K562 (cell line): Measurements from ENCODE around the gene HMGCLL1. TPM values are rescaled to one million over a fixed set of nuclear protein-coding genes. Genes with fewer than 3 reads are reported as not detected.

Source experiments
- ATAC-seq: fragments of 200-7000 bp; cut with Tn5 transposase; 3 replicates; pipeline ENCODE4 v1.9.1; 2020; ENCODE audit warnings: moderate library complexity
- BruUV-seq: library from RNA; stranded (reverse); fragments of 400-500 nt; replicated peaks from 2 replicates; lab custom pipeline; 2021; lab: Mats Ljungman, UMichigan
- CTCF ChIA-PET: fragments of 300-600 bp; formaldehyde crosslinking; extraction: SDS; loops from one replicate; lab custom pipeline; 2021; ENCODE audit warnings: low intra/inter-chr PET ratio; lab: Yijun Ruan, JAX
- POLR2A ChIA-PET: fragments of 300-600, 350-650 bp; sonication (Branson Sonifier 250); formaldehyde crosslinking; extraction: SDS; loops from one replicate; lab custom pipeline; 2021; ENCODE audit warnings: antibody characterized with exemption, inconsistent platforms; lab: Yijun Ruan, JAX
- DNase-seq, 4 experiments: peaks; one replicate each; pipeline versions ENCODE4 v3.0.0 to v3.0.0-alpha.2; 2011 to 2018; ENCODE audit warnings: low spot score in 3 of 4, mixed read lengths in 3 of 4; ENCODE audit errors: extremely low read depth in 1 of 4
- FAIRE-seq: peaks from 2 replicates; lab custom pipeline; 2011; peaks lifted over from hg19 to GRCh38; lab: Jason Lieb, UNC
- H2AFZ ChIP-seq: 2 replicates; pipeline ENCODE4 v1.6.0; 2011; ENCODE audit warnings: low read depth, low read length, control low read depth, inconsistent platforms
- H3K27ac ChIP-seq: fragments of 200-600 bp; 3 replicates; pipeline ENCODE4 v1.8.0; 2011; ENCODE audit warnings: low read depth, mild to moderate bottlenecking, control low read depth, inconsistent platforms, low read length, moderate library complexity, mixed read lengths; ENCODE audit errors: extremely low read depth
- H3K27me3 ChIP-seq, 2 experiments: fragments of 300-600 bp in 1 of 2; 2 replicates in 1 of 2; 3 replicates in 1 of 2; pipeline versions ENCODE4 v1.6.0 to v1.8.0; 2011; ENCODE audit warnings: inconsistent platforms in 2 of 2, low read length in 2 of 2, mild to moderate bottlenecking in 1 of 2, mixed read lengths in 1 of 2, moderate library complexity in 1 of 2; ENCODE audit not compliant: control insufficient read depth in 2 of 2, insufficient read depth in 2 of 2
- H3K36me3 ChIP-seq: fragments of 300-600 bp; 3 replicates; pipeline ENCODE4 v1.8.0; 2011; ENCODE audit warnings: mild to moderate bottlenecking, low read length, inconsistent platforms; ENCODE audit not compliant: control insufficient read depth, insufficient read depth
- H3K4me1 ChIP-seq, 2 experiments: fragments of 200-600 bp in 1 of 2; replicated peaks in 1 of 2; 2 replicates in 1 of 2; 3 replicates in 1 of 2; pipeline versions ENCODE4 v1.5.1 to v1.8.0; 2011; ENCODE audit warnings: inconsistent platforms in 2 of 2, low read length in 2 of 2, mild to moderate bottlenecking in 1 of 2, mixed read lengths in 1 of 2, moderate library complexity in 1 of 2; ENCODE audit not compliant: control insufficient read depth in 2 of 2, insufficient read depth in 2 of 2
- H3K4me2 ChIP-seq: 2 replicates; pipeline ENCODE4 v1.6.1; 2011; ENCODE audit warnings: low read length, control low read depth, inconsistent platforms, mixed read lengths; ENCODE audit not compliant: insufficient read depth
- H3K4me3 ChIP-seq: fragments of 200-600 bp; sonication (generic), shearing (Covaris generic); 2 replicates; pipeline ENCODE4 v1.5.1; 2016; ENCODE audit warnings: control low read depth, inconsistent platforms
- H3K79me2 ChIP-seq: fragments of 200-600 bp; 3 replicates; pipeline ENCODE4 v1.8.0; 2011; ENCODE audit warnings: low read length, inconsistent platforms; ENCODE audit not compliant: control insufficient read depth, insufficient read depth
- H3K9ac ChIP-seq, 2 experiments: 2 replicates each; pipeline versions ENCODE4 v1.6.0 to v1.6.1; 2011; ENCODE audit warnings: low read depth in 2 of 2, low read length in 2 of 2, control low read depth in 1 of 2, inconsistent platforms in 1 of 2, mild to moderate bottlenecking in 1 of 2, mixed read lengths in 1 of 2; ENCODE audit not compliant: insufficient read depth in 1 of 2
- H3K9me1 ChIP-seq: one replicate; pipeline ENCODE4 v1.6.0; 2011; ENCODE audit warnings: inconsistent platforms, mild to moderate bottlenecking, low read length, moderate library complexity; ENCODE audit not compliant: control insufficient read depth, insufficient read depth
- H3K9me3 ChIP-seq: replicated peaks from 2 replicates; pipeline ENCODE4 v1.5.1; 2011; ENCODE audit warnings: low read depth, low read length, inconsistent platforms; ENCODE audit not compliant: control insufficient read depth, insufficient read depth
- H4K20me1 ChIP-seq: replicated peaks from 2 replicates; pipeline ENCODE4 v1.6.1; 2011; ENCODE audit warnings: low read length, inconsistent platforms, mixed read lengths; ENCODE audit not compliant: control insufficient read depth, insufficient read depth
- COPS2 ChIP-seq: fragments of 450-650 bp; conservative IDR thresholded peaks from 2 replicates; pipeline ENCODE4 v1.6.1; 2016; ENCODE audit warnings: mild to moderate bottlenecking, moderate library complexity
- FOXJ3 ChIP-seq: sonication (generic); formaldehyde crosslinking; IDR thresholded peaks from 2 replicates; pipeline ENCODE4 v1.4.0; 2020; ENCODE audit warnings: mild to moderate bottlenecking, missing genetic modification reagents
- HNRNPL ChIP-seq: fragments of 200-400 bp; formaldehyde crosslinking; IDR thresholded peaks from 2 replicates; pipeline ENCODE4 v1.6.1; 2017; ENCODE audit warnings: low read depth, mild to moderate bottlenecking, low read length
- KAT8 ChIP-seq: fragments of 450-650 bp; IDR thresholded peaks from 2 replicates; pipeline ENCODE4 v1.6.1; 2016; ENCODE audit warnings: low read depth, mild to moderate bottlenecking
- MEF2A ChIP-seq: IDR thresholded peaks from 2 replicates; pipeline ENCODE4 v1.6.1; 2011; ENCODE audit warnings: low read depth, mild to moderate bottlenecking, low read length, moderate library complexity; ENCODE audit not compliant: control insufficient read depth
- NR2C1 ChIP-seq, 2 experiments: fragments of 450-650 bp; IDR thresholded peaks; 2 replicates each; pipeline ENCODE4 v1.6.1; 2017; ENCODE audit warnings: mild to moderate bottlenecking in 2 of 2, antibody characterized with exemption in 1 of 2, inconsistent platforms in 1 of 2, missing compliant biosample characterization in 1 of 2, missing genetic modification characterization in 1 of 2
- SLC30A9 ChIP-seq: fragments of 250-450 bp; sonication (Bioruptor Pico); IDR thresholded peaks from 2 replicates; pipeline ENCODE4 v1.8.0; 2022; ENCODE audit warnings: mild to moderate bottlenecking, moderate library complexity
- U2AF2 ChIP-seq: fragments of 200-400 bp; formaldehyde crosslinking; optimal IDR thresholded peaks from 2 replicates; pipeline ENCODE3; 2017; ENCODE audit warnings: low read depth, mild to moderate bottlenecking, low read length
- ZNF134 ChIP-seq: fragments of 250-450 bp; sonication (Bioruptor Pico); conservative IDR thresholded peaks from 2 replicates; pipeline ENCODE4 v1.4.0; 2020
- ZNF583 ChIP-seq: fragments of 250-450 bp; sonication (Bioruptor Pico); IDR thresholded peaks from 2 replicates; pipeline ENCODE4 v1.4.0; 2020
- WGBS: fragments of 100-300 bp; shearing (Covaris generic); methylation state at CpG from one replicate; pipeline ENCODE4 v1.1.6; 2016; ENCODE audit warnings: low coverage, mixed read lengths; ENCODE audit not compliant: insufficient coverage; ENCODE audit errors: missing lambda C conversion rate; 5-methylcytosine and 5-hydroxymethylcytosine counted together
- in situ Hi-C: fragments of 300-500 bp; cut with MboI; formaldehyde crosslinking; loops from 4 replicates; pipeline ENCODE4 v1.15.0; 2018; ENCODE audit warnings: inconsistent platforms, mixed read lengths
- intact Hi-C: fragments of 100-400 bp; cut with micrococcal nuclease; formaldehyde crosslinking; loops from 2 replicates; pipeline ENCODE4 v1.14.2; 2022
- polyA plus RNA-seq, 8 experiments: library from polyadenylated mRNA; depleted of rRNA in 4 of 8; stranded (reverse) in 5 of 8; unstranded in 3 of 8; fragments of >200 nt; fragmentation: Nextera tagmentation in 2 of 8; fragmentation: Illumina TruSeq in 1 of 8; extraction: Ambion mirVana in 2 of 8; extraction: Trizol in 1 of 8; gene quantifications; 2 replicates each; pipeline versions ENCODE4 v1.2.1 to v1.2.3, GENCODE V29; 2011 to 2014; ENCODE audit warnings: inconsistent platforms in 1 of 8, missing spikeins in 1 of 8
- total RNA-seq, 7 experiments: library from RNA; depleted of rRNA in 6 of 7; stranded (reverse); fragments of >200 nt in 6 of 7; fragmentation: Illumina TruSeq in 2 of 7; extraction: Trizol in 2 of 7; gene quantifications; 2 replicates each; pipeline versions ENCODE4 v1.2.1 to v1.2.3, GENCODE V29; 2011 to 2021; ENCODE audit warnings: low replicate concordance in 1 of 7

The HMGCLL1 gene
- total and polyA plus RNA-seq, 9 of the 15 experiments (the other 6 are each of a cell fraction or from before 2014, with no cell fraction given) = not detected

GRCh38 chr6:55433446-55434130 is 145.4 kb downstream of the HMGCLL1 start:
- Histone ChIP-seq H3K27ac (no peak overlapping the region), H3K4me1 (no peaks in the 10 kb centered on the region), H3K4me2 (no peak overlapping the region), H2AFZ (no peak overlapping the region), H3K79me2 (no peaks in the 10 kb centered on the region), H3K4me3 (no peak overlapping the region), H3K9me1 (no peaks in the 10 kb centered on the region), H3K9ac (no peak overlapping the region), H3K36me3 (no peaks in the 10 kb centered on the region), H4K20me1 (no peaks in the 10 kb centered on the region), H3K27me3 (no peaks in the 10 kb centered on the region), H3K9me3 (no peaks in the 10 kb centered on the region; the same call in 1 of the 2 replicates)
- 0% methylated on average over 2 of the region's 2 CpGs for WGBS
- DNase-seq (no peak), FAIRE-seq (no peak), ATAC-seq (no peak)
- in situ Hi-C loops (no loop called here), intact Hi-C loops (no loop called here)
- no TSS peak for BruUV-seq
- ChIA-PET CTCF (no interaction called here), POLR2A (no interaction called here)
- no peak for TF ChIP-seq COPS2
- TF ChIP-seq SLC30A9 (CRISPR knock-in tag) = no peak
- TF ChIP-seq KAT8 = no peak
- TF ChIP-seq NR2C1 (IDR thresholded peaks at IDR 0.05) = no peak
- TF ChIP-seq NR2C1 (tag; IDR thresholded peaks at IDR 0.05) = no peak
- TF ChIP-seq ZNF583 (CRISPR knock-in tag) = no peak
- no peak for TF ChIP-seq HNRNPL
- TF ChIP-seq FOXJ3 (CRISPR knock-in tag) = no peak
- no peak for TF ChIP-seq MEF2A
- no peak for TF ChIP-seq ZNF134 (CRISPR knock-in tag)
- no peak for TF ChIP-seq U2AF2
